GM12872 (cell line): ENCODE data around the gene ARVCF.

Source experiments
- TF ChIP-seq, protein P1 (sequence below): IDR thresholded peaks from 3 replicates; pipeline ENCODE4 v1.5.1; 2011; ENCODE audit warnings: low read depth, mild to moderate bottlenecking, low read length, moderate library complexity; ENCODE audit not compliant: insufficient read depth

ARVCF gene

DNA sequence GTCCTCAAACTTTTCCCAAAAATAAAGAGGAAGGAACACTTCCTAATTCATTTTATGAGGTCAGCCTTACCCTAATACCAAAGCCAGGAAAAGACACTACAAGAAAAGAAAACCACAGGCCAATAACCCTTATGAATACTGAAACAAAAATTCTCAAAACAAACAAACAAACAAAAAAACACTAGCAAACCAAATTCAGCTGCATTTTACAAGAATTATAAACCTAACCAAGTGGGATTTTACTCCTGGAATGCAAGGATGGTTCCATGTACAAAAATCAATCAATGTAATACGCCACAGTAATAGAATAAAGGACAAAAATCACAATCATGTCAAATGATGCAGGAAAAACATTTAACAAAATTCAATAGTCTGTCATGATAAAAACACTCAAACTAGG, 13.3 kb downstream of the ARVCF start:
- TF ChIP-seq, protein P1, sequence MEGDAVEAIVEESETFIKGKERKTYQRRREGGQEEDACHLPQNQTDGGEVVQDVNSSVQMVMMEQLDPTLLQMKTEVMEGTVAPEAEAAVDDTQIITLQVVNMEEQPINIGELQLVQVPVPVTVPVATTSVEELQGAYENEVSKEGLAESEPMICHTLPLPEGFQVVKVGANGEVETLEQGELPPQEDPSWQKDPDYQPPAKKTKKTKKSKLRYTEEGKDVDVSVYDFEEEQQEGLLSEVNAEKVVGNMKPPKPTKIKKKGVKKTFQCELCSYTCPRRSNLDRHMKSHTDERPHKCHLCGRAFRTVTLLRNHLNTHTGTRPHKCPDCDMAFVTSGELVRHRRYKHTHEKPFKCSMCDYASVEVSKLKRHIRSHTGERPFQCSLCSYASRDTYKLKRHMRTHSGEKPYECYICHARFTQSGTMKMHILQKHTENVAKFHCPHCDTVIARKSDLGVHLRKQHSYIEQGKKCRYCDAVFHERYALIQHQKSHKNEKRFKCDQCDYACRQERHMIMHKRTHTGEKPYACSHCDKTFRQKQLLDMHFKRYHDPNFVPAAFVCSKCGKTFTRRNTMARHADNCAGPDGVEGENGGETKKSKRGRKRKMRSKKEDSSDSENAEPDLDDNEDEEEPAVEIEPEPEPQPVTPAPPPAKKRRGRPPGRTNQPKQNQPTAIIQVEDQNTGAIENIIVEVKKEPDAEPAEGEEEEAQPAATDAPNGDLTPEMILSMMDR = no peak

DNA sequence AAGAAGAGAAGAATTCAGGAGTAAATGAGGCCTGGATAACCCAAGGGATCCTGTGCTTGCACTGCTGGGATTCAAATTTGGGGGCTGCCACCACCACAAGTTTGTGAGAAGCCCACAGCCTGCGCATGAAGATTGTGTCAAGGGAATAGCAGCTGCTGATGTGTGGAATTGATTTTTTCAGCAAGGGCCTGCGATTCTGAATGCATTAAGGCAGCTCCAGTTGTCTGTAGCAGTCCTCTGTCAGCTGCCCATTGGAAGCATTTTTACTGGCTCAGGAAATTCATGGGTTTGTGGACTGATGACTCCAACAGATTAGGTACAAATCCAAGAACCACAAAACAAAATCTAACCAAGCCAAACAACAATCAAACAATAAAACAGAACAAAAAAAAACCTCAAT, 14.0 kb downstream of the ARVCF start:
- TF ChIP-seq, protein P1 = no peak

DNA sequence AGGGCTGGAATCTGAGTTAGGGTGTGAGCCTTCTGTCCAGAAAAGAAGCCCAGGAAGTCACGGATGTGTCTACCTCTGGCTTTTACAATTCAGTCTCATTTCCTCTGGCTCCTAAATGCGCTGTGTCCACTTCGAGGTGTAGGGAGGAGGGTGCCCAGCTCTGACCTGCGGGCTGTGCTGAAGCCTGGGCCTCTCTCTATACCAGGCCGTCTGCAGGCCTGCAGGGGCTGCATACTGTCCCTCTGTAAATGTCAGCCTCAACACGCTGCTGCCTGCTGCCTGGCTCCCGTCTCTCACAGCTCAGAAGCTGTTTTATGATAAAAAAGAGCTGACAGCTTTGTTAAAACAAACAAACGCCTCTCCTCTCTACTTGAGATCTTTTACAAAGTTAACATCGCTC, 14.5 kb downstream of the ARVCF start:
- TF ChIP-seq, protein P1 = no peak

DNA sequence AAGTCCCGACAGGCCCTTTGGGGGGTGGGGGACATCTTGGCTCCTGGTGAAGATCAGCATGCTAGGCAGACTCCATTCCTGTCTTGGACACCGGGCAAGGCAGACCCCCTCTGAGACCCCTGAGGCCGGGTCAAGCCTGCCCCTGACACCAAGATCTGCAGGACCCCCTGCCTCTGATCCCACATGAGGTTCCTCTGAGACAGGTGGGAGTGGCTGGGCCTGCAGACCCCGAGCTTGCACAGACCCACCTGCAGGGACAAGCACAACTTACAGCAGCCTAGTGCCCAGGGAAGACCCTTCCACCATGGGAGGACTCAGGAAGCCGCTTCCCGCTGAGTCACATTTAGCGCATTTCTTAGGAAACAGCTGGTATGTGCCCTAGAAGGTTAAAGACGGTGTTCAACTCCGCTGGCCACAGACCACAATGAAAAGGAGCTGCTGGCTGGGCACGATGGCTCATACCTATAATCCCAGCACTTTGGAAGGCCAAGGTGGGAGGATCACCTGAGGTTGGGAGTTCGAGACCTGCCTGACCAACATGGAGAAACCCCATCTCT, 15.5 kb downstream of the ARVCF start:
- TF ChIP-seq, protein P1 = no peak

DNA sequence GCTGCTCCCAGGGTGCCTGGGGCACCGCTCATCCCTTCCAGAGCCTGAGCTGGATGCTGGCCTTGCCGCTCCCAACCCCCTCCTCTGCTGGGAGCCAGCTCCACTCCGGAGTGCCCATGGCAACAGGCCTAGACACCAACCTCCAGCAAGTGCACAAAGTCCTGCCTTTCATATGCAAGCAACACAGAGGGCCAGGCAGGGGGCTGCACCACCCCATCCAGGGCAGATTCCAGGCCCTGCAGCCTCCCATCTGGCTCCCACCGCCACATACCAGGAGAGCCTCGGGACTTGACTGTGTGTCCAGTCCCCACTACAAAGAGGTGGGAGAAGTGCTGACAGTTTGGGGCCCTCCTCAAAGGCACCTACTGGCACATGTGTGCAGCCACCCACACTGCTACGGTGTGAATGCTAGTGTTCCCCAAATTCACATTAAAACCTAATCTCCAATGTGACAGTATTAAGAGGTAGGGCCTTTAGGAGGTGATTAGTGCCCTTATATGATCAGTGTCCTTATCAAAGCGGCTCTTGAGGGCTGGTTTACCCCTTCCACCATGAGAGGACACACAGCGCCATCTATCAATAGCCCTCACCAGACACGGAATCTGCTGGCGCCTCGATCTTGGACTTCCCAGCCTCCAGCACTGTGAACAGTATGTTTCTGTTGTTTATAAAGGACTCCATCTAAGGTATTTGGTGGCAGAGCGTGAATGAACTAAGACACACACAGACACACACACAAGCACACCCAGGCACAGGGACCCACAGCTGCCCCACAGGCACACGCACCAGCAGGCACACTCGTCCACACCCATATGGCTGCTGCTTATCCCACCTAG, 16.2 kb downstream of the ARVCF start:
- TF ChIP-seq, protein P1 = no peak

DNA sequence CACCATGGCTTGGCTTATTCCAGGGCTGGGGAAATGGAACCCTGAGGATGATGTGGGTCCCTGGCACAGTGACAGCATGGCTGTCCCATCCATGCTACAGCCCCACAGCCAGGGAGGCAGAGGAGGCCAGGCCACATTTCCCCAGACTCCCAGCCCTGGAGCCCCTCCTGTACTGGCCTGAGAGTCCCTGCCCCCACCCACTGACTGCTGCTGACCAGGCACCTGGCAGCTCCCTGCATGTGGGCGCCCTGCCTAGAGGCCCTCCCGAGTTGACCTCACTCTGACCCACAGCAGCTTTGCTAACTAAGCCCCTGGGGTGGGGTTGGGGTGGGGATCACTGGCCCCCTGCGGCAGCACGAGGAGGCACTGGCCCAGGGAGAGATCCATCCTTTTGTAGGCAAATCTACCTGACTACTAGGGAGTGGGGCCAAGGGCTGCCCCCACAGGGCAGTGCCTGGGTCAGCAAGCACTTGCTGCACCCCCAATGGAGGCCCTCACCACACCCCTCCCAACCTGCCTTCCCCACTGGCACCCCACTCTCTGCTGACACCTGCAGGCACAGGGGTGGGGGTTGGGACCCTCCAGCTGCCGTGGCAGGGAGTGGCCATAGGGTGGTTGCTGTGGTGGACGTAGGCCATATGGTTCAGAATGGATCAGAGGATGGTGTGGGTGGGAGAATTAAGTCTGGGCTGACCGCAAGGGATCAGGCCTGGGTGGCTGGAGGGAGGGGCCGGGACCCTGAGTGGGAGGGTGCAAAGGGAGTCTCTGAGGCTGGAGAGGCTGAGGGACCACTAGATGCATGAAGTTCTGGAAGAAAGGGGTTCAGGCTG, 17.4 kb downstream of the ARVCF start:
- TF ChIP-seq, protein P1 = no peak
